ENCODE measurements around the gene NAPG. TPM values are rescaled to one million over a fixed set of nuclear protein-coding genes. Genes with fewer than 3 reads are reported as not detected.
"Not testable (repeated sequence)": the region's sequence is repeated elsewhere in the genome, so short reads cannot be mapped to it uniquely, and the experiment has no call there.

The NAPG gene
- total and polyA plus RNA-seq, 10 of the 15 experiments (the other 5 are each of a cell fraction or from before 2014, with no cell fraction given), result 20.5 to 34.8 (median 24.0) TPM

- WGBS (ENCODE audit: insufficient coverage, insufficient replicate concordance, low lambda C conversion rate, missing lambda C conversion rate), result 72% methylated on average over 25 of the region's 25 CpGs
These were observed 52.2 kb downstream of the NAPG start for GRCh38 chr18:10577842-10578572.

GRCh38 chr18:10578573-10578899 is 52.7 kb downstream of the NAPG start:
- BruUV-seq (replicated peaks); in situ Hi-C loops (cut with MboI); H3K9ac ChIP-seq (ENCODE audit: control insufficient read depth, insufficient read depth, low read length); intact Hi-C loops (cut with micrococcal nuclease; ENCODE audit: unreplicated experiment); H3K4me3 ChIP-seq; RAD21 ChIA-PET (ENCODE audit: unreplicated experiment); H4K20me1 ChIP-seq (ENCODE audit: control insufficient read depth, insufficient read depth); H2AFZ ChIP-seq (ENCODE audit: control insufficient read depth, low read depth, low read length); H3K79me2 ChIP-seq (ENCODE audit: control insufficient read depth, insufficient read depth, low read length); H3K4me2 ChIP-seq (ENCODE audit: control insufficient read depth, insufficient read depth); H3K4me1 ChIP-seq (ENCODE audit: control insufficient read depth, insufficient read depth, low read length); POLR2A ChIA-PET; H3K36me3 ChIP-seq (ENCODE audit: control insufficient read depth in 2 of 2, insufficient read depth in 2 of 2, low read length in 1 of 2); H3K9me3 ChIP-seq (replicated peaks; ENCODE audit: control insufficient read depth, insufficient read depth, low read length); ATAC-seq; SMC1A ChIA-PET (ENCODE audit: uncharacterized antibody, unreplicated experiment); FAIRE-seq; H3K27me3 ChIP-seq (replicated peaks in 1 of 2; ENCODE audit: control insufficient read depth in 2 of 2, insufficient read depth in 2 of 2, low read length in 1 of 2); H3K27ac ChIP-seq (ENCODE audit: control insufficient read depth, insufficient read depth); DNase-seq (ENCODE audit: low read depth, low spot score): not testable (repeated sequence)
- CTCF ChIA-PET, result interaction anchor here (1.5 kb wide), 1 partner anchor 18 kb away, joined by 4 read pairs; no protein-coding TSS in a partner anchor
- WGBS (ENCODE audit: insufficient coverage, insufficient replicate concordance, low lambda C conversion rate, missing lambda C conversion rate), result 81% methylated on average over 11 of the region's 11 CpGs

More at GRCh38 chr18:10577842-10578572, 52.2 kb downstream of the NAPG start:
- H3K36me3 ChIP-seq (ENCODE audit: control insufficient read depth in 2 of 2, insufficient read depth in 2 of 2, low read length in 1 of 2); FAIRE-seq; POLR2A ChIA-PET; in situ Hi-C loops (cut with MboI); intact Hi-C loops (cut with micrococcal nuclease; ENCODE audit: unreplicated experiment); H2AFZ ChIP-seq (ENCODE audit: control insufficient read depth, low read depth, low read length); SMC1A ChIA-PET (ENCODE audit: uncharacterized antibody, unreplicated experiment); DNase-seq (ENCODE audit: low read depth, low spot score); H4K20me1 ChIP-seq (ENCODE audit: control insufficient read depth, insufficient read depth); H3K27me3 ChIP-seq (replicated peaks in 1 of 2; ENCODE audit: control insufficient read depth in 2 of 2, insufficient read depth in 2 of 2, low read length in 1 of 2); H3K27ac ChIP-seq (ENCODE audit: control insufficient read depth, insufficient read depth); ATAC-seq; H3K9me3 ChIP-seq (replicated peaks; ENCODE audit: control insufficient read depth, insufficient read depth, low read length); H3K4me1 ChIP-seq (ENCODE audit: control insufficient read depth, insufficient read depth, low read length); H3K79me2 ChIP-seq (ENCODE audit: control insufficient read depth, insufficient read depth, low read length); BruUV-seq (replicated peaks); H3K4me2 ChIP-seq (ENCODE audit: control insufficient read depth, insufficient read depth); H3K4me3 ChIP-seq; H3K9ac ChIP-seq (ENCODE audit: control insufficient read depth, insufficient read depth, low read length); RAD21 ChIA-PET (ENCODE audit: unreplicated experiment): not testable (repeated sequence)
- CTCF ChIA-PET, result interaction anchor here (1.5 kb wide), 1 partner anchor 18 kb away, joined by 4 read pairs; no protein-coding TSS in a partner anchor

Data from GM12878 (cell line).